Mesodermal cell (in vitro differentiated cells): Measurements from ENCODE around the gene LHFPL3.

ENCODE experiments used
- H3K27ac ChIP-seq: 2 replicates; pipeline ENCODE4 v1.7.0; 2013; ENCODE audit warnings: mild to moderate bottlenecking, low read depth, low read length, moderate library complexity; ENCODE audit not compliant: severe bottlenecking
- H3K36me3 ChIP-seq: 2 replicates; pipeline ENCODE4 v1.7.1; 2013; ENCODE audit warnings: mild to moderate bottlenecking, low read length, moderate library complexity; ENCODE audit not compliant: control insufficient read depth, insufficient read depth
- H3K4me1 ChIP-seq: one replicate; pipeline ENCODE4 v1.7.1; 2013; ENCODE audit warnings: mild to moderate bottlenecking, low read length; ENCODE audit not compliant: insufficient read depth, control insufficient read depth, poor library complexity, severe bottlenecking
- H3K4me3 ChIP-seq: 2 replicates; pipeline ENCODE4 v1.7.0; 2013; ENCODE audit warnings: low read length, control low read depth, mild to moderate bottlenecking; ENCODE audit not compliant: insufficient read depth, poor library complexity, severe bottlenecking; ENCODE audit errors: extremely low read depth
- H3K9me3 ChIP-seq: 2 replicates; pipeline ENCODE4 v1.7.1; 2013; ENCODE audit warnings: mild to moderate bottlenecking, low read length, moderate library complexity; ENCODE audit not compliant: control insufficient read depth
- WGBS, 2 experiments: methylation state at CpG; one replicate each; pipeline ENCODE4 v1.1.5; 2013; ENCODE audit warnings: missing lambda C conversion rate in 2 of 2; ENCODE audit not compliant: insufficient coverage in 2 of 2; 5-methylcytosine and 5-hydroxymethylcytosine counted together

Gene LHFPL3

GRCh38 chr7:104642560-104642959, 314.2 kb downstream of the LHFPL3 start:
- no peaks in the 10 kb centered on the region for H3K36me3 ChIP-seq
- H3K4me1 ChIP-seq, result no peaks in the 10 kb centered on the region
- no peak overlapping the region for H3K4me3 ChIP-seq
- WGBS, 2 experiments, result 57 to 86% methylated on average over 1 of the region's 2 CpGs
- H3K27ac ChIP-seq, result no peak overlapping the region
- H3K9me3 ChIP-seq, result no peaks in the 10 kb centered on the region

GRCh38 chr7:104643587-104644217, 315.3 kb downstream of the LHFPL3 start:
- WGBS, 2 experiments, result 49 to 67% methylated on average over 1 to 4 of the region's 5 CpGs
- H3K4me3 ChIP-seq, result no peak overlapping the region

GRCh38 chr7:104650991-104651640, 322.7 kb downstream of the LHFPL3 start:
- Histone ChIP-seq H3K36me3 (no peaks in the 10 kb centered on the region), H3K4me1 (no peaks in the 10 kb centered on the region), H3K27ac (no peak overlapping the region), H3K9me3 (no peaks in the 10 kb centered on the region), H3K4me3 (no peak overlapping the region)
- 89 to 98% methylated on average over 5 to 9 of the region's 9 CpGs for WGBS, 2 experiments

More at GRCh38 chr7:104643587-104644217, 315.3 kb downstream of the LHFPL3 start:
- no peaks in the 10 kb centered on the region for H3K9me3 ChIP-seq
- H3K27ac ChIP-seq, result no peak overlapping the region
- H3K36me3 ChIP-seq, result no peaks in the 10 kb centered on the region
- H3K4me1 ChIP-seq, result no peaks in the 10 kb centered on the region

GRCh38 chr7:104652434-104652833, 324.0 kb downstream of the LHFPL3 start:
- Histone ChIP-seq H3K9me3 (no peaks in the 10 kb centered on the region), H3K27ac (no peak overlapping the region), H3K36me3 (no peaks in the 10 kb centered on the region), H3K4me3 (no peak overlapping the region), H3K4me1 (no peaks in the 10 kb centered on the region)
- WGBS, 2 experiments, result 71 to 90% methylated on average over 4 of the region's 4 CpGs

GRCh38 chr7:104652865-104653264, 324.5 kb downstream of the LHFPL3 start:
- no peak overlapping the region for H3K4me3 ChIP-seq
- no peak overlapping the region for H3K27ac ChIP-seq
- no peaks in the 10 kb centered on the region for H3K36me3 ChIP-seq
- H3K9me3 ChIP-seq, result no peaks in the 10 kb centered on the region
- 87 to 90% methylated on average over 1 of the region's 1 CpG for WGBS, 2 experiments
- no peaks in the 10 kb centered on the region for H3K4me1 ChIP-seq

GRCh38 chr7:104653825-104654401, 325.5 kb downstream of the LHFPL3 start:
- no peak overlapping the region for H3K4me3 ChIP-seq
- no peaks in the 10 kb centered on the region for H3K4me1 ChIP-seq
- no peaks in the 10 kb centered on the region for H3K36me3 ChIP-seq
- 88 to 92% methylated on average over 1 to 3 of the region's 4 CpGs for WGBS, 2 experiments
- H3K27ac ChIP-seq, result no peak overlapping the region
- H3K9me3 ChIP-seq, result no peaks in the 10 kb centered on the region

GRCh38 chr7:104655592-104655991, 327.2 kb downstream of the LHFPL3 start:
- Histone ChIP-seq H3K4me3 (no peak overlapping the region), H3K9me3 (no peaks in the 10 kb centered on the region), H3K4me1 (no peaks in the 10 kb centered on the region), H3K36me3 (no peaks in the 10 kb centered on the region), H3K27ac (no peak overlapping the region)
- 60 to 85% methylated on average over 2 of the region's 3 CpGs for WGBS, 2 experiments

- Histone ChIP-seq H3K36me3 (no peaks in the 10 kb centered on the region), H3K9me3 (no peaks in the 10 kb centered on the region), H3K4me1 (no peaks in the 10 kb centered on the region), H3K4me3 (no peak overlapping the region), H3K27ac (no peak overlapping the region)
- 89% methylated on average over 1 of the region's 1 CpG; no CpG with 5 or more reads in 1 of the 2 experiments for WGBS, 2 experiments
Measured at GRCh38 chr7:104656467-104656866, 328.1 kb downstream of the LHFPL3 start.

- WGBS, 2 experiments, result 100% methylated on average over 1 of the region's 1 CpG
- no peak overlapping the region for H3K27ac ChIP-seq
- no peaks in the 10 kb centered on the region for H3K36me3 ChIP-seq
- no peaks in the 10 kb centered on the region for H3K4me1 ChIP-seq
- H3K9me3 ChIP-seq, result no peaks in the 10 kb centered on the region
- no peak overlapping the region for H3K4me3 ChIP-seq
Measured at GRCh38 chr7:104657134-104657533, 328.7 kb downstream of the LHFPL3 start.

GRCh38 chr7:104661575-104661974, 333.2 kb downstream of the LHFPL3 start:
- H3K9me3 ChIP-seq, result no peaks in the 10 kb centered on the region
- no peaks in the 10 kb centered on the region for H3K36me3 ChIP-seq
- H3K4me3 ChIP-seq, result no peak overlapping the region
- H3K4me1 ChIP-seq, result no peaks in the 10 kb centered on the region
- 78 to 83% methylated on average over 2 to 3 of the region's 5 CpGs for WGBS, 2 experiments
- no peak overlapping the region for H3K27ac ChIP-seq

- Histone ChIP-seq H3K4me1 (no peaks in the 10 kb centered on the region), H3K27ac (no peak overlapping the region)
- WGBS, 2 experiments, result no CpG with 5 or more reads among the region's 1 CpG
Measured at GRCh38 chr7:104664648-104665047, 336.2 kb downstream of the LHFPL3 start.

More at GRCh38 chr7:104664648-104665047, 336.2 kb downstream of the LHFPL3 start:
- H3K4me3 ChIP-seq, result no peak overlapping the region
- no peaks in the 10 kb centered on the region for H3K9me3 ChIP-seq
- no peaks in the 10 kb centered on the region for H3K36me3 ChIP-seq
